Amygdala (tissue), 56 donors: ENCODE results near the gene MED16.
"Not testable (repeated sequence)": the region's sequence is repeated elsewhere in the genome, so short reads cannot be mapped to it uniquely, and the experiment has no call there.

Experiments used
- DNase-seq, 56 donors: peaks; one replicate each; lab custom pipeline; 2025; lab: John Stamatoyannopoulos, UW

Gene MED16

GRCh38 chr19:840519-841206 lies 52.3 kb downstream of the MED16 start, which contains the start of gene PRTN3:
PRTN3 (plus strand) TSS chr19:840999; CDS start chr19:841009, 10 bp downstream.
- no peak for DNase-seq

- no peak for DNase-seq
Observed at GRCh38 chr19:835210-835810, 57.7 kb downstream of the MED16 start.

- DNase-seq, result no peak
Observed at GRCh38 chr19:834216-834615, 58.8 kb downstream of the MED16 start.

GRCh38 chr19:831407-832369 lies 61.3 kb downstream of the MED16 start:
- no peak for DNase-seq

GRCh38 chr19:829129-829758 lies 63.7 kb downstream of the MED16 start:
- no peak for DNase-seq

- DNase-seq, result no peak
Observed at GRCh38 chr19:827710-828321, 65.2 kb downstream of the MED16 start, which contains the start of gene AZU1. AZU1 (plus strand) TSS chr19:827837; CDS start chr19:827847, 10 bp downstream.

- no peak for DNase-seq
Observed at GRCh38 chr19:827314-827709, 65.7 kb downstream of the MED16 start.

GRCh38 chr19:825897-826644 lies 66.9 kb downstream of the MED16 start:
- no peak for DNase-seq

GRCh38 chr19:824885-825284 lies 68.1 kb downstream of the MED16 start:
- DNase-seq, result no peak

GRCh38 chr19:823565-824121 lies 69.3 kb downstream of the MED16 start:
- no peak for DNase-seq

- no peak for DNase-seq
Observed at GRCh38 chr19:821825-822503, 71.0 kb downstream of the MED16 start, which contains the start of gene PLPPR3. PLPPR3 (minus strand) TSS chr19:821955; CDS start chr19:821559, 396 bp downstream.

GRCh38 chr19:821231-821824 lies 71.7 kb downstream of the MED16 start:
- no peak for DNase-seq

- not testable (repeated sequence) for DNase-seq
Observed at GRCh38 chr19:820212-820611, 72.8 kb downstream of the MED16 start.
